Measurements from ENCODE around the gene CDPF1. TPM values are rescaled to one million over a fixed set of nuclear protein-coding genes. Genes with fewer than 3 reads are reported as not detected.

Gene CDPF1
- total and polyA plus RNA-seq, 7 donors = 5.3 to 17.8 (median 9.1) TPM

GRCh38 chr22:46256358-46256958, 6.4 kb upstream of the CDPF1 start:
- no peaks in the 10 kb centered on the region for H3K27me3 ChIP-seq (ENCODE audit: insufficient read depth in 3 of 3, low read length in 2 of 3)
- H3K4me1 ChIP-seq = peaks cover 22% of the 10 kb centered on the region
- 27 to 48% (median 32%) methylated on average over 8 of the region's 8 CpGs for WGBS, 3 donors
- intact Hi-C loops (cut with DNase I) = no loop called here
- no peak for TF ChIP-seq CTCF (IDR thresholded peaks at IDR 0.05)
- peak overlapping the region; percentile 15 for H3K27ac ChIP-seq
- H3K36me3 ChIP-seq (ENCODE audit: insufficient read depth in 1 of 2, low read depth in 1 of 2) = no peaks in the 10 kb centered on the region
- ATAC-seq (peak; percentile 40 to 86 (median 68)), DNase-seq (no peak)
- no peak overlapping the region for H3K4me3 ChIP-seq
- no peaks in the 10 kb centered on the region for H3K9me3 ChIP-seq

GRCh38 chr22:46251816-46252380, 1.8 kb upstream of the CDPF1 start:
- Histone ChIP-seq H3K27me3 (ENCODE audit: insufficient read depth in 3 of 3, low read length in 2 of 3) (no peaks in the 10 kb centered on the region), H3K36me3 (ENCODE audit: insufficient read depth in 1 of 2, low read depth in 1 of 2) (no peaks in the 10 kb centered on the region), H3K9me3 (no peaks in the 10 kb centered on the region), H3K4me3 (peak overlapping the region; percentile 97), H3K27ac (no peak overlapping the region), H3K4me1 (peaks cover 33% of the 10 kb centered on the region)
- TF ChIP-seq CTCF (IDR thresholded peaks at IDR 0.05) = no peak
- 91 to 92% (median 91%) methylated on average over 9 of the region's 9 CpGs for WGBS, 3 donors
- no peak for DNase-seq
- intact Hi-C loops (cut with DNase I) = loop anchor here in 1 of 2 donors (5.0 kb wide), 1 partner anchor 105 kb away; no protein-coding TSS in a partner anchor
- ATAC-seq = no peak

DNA sequence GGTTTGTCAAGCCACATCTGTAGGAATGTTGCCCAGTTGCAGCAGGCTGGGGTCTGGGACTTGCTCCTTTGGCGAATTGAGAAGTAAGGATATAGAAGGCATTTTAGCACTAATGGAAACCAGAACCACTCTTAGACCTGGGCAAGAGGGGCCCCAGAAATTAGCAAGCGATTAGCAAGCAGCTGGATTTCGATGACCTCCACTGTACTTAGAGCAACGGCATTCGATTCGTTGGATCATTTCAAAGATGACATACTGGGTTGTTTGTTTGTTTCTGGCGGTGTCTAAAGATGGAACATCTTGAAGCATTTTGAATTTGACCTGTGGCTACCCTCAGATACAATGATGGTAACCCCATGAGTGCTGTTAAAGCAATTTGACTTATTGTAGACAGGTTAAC, 1.2 kb upstream of the CDPF1 start:
- H3K36me3 ChIP-seq (ENCODE audit: insufficient read depth in 1 of 2, low read depth in 1 of 2) = no peaks in the 10 kb centered on the region
- H3K4me3 ChIP-seq = peak overlapping the region; percentile 97
- H3K4me1 ChIP-seq = peaks cover 27% of the 10 kb centered on the region
- H3K27ac ChIP-seq = peak overlapping the region; percentile 93
- no peak for ATAC-seq
- intact Hi-C loops (cut with DNase I) = loop anchor here in 1 of 2 donors (5.0 kb wide), 1 partner anchor 104 kb away; no protein-coding TSS in a partner anchor
- WGBS, 3 donors = 49 to 61% (median 54%) methylated on average over 7 of the region's 7 CpGs
- no peak for DNase-seq
- H3K27me3 ChIP-seq (ENCODE audit: insufficient read depth in 3 of 3, low read length in 2 of 3) = no peaks in the 10 kb centered on the region
- no peaks in the 10 kb centered on the region for H3K9me3 ChIP-seq
- no peak for TF ChIP-seq CTCF (IDR thresholded peaks at IDR 0.05)

DNA sequence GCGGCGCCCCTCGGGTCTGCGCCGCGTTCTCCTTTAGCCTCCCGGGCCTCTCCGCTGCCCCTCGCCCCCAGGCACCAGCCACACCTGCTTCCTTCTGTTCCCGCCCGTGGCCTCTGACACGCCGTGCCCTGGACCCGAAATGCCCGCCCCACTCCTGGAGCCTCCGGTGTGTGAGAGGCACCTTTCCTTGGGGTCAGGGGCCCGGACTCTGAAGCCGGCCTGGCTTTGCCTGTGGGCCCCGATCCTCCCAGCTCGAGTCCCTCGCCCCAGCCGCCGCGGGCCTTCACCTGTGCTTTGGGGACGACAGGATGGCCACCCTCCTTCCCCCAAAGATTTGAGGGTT, 661 bp upstream of the CDPF1 start:
- intact Hi-C loops (cut with DNase I) = loop anchor here in 1 of 2 donors (5.0 kb wide), 1 partner anchor 103 kb away; no protein-coding TSS in a partner anchor
- Histone ChIP-seq H3K27ac (peak overlapping the region; percentile 93), H3K27me3 (ENCODE audit: insufficient read depth in 3 of 3, low read length in 2 of 3) (no peaks in the 10 kb centered on the region), H3K4me1 (peaks cover 25% of the 10 kb centered on the region), H3K4me3 (peak overlapping the region; percentile 97), H3K9me3 (no peaks in the 10 kb centered on the region), H3K36me3 (ENCODE audit: insufficient read depth in 1 of 2, low read depth in 1 of 2) (no peaks in the 10 kb centered on the region)
- DNase-seq = no peak
- ATAC-seq = peak in 2 of 4 donors; percentile 33 to 34
- no peak for TF ChIP-seq CTCF (IDR thresholded peaks at IDR 0.05)
- 2 to 5% (median 2%) methylated on average over 24 to 25 of the region's 25 CpGs for WGBS, 3 donors

All from psoas muscle (tissue), 8 donors.